HepG2 (cell line): ENCODE results near the gene CLDN5. TPM values are rescaled to one million over a fixed set of nuclear protein-coding genes. Genes with fewer than 3 reads are reported as not detected.

ENCODE experiments used
- HDAC2 ChIP-seq: sonication (generic); formaldehyde crosslinking; IDR thresholded peaks from 2 replicates; pipeline ENCODE4 v1.4.0; 2020; ENCODE audit warnings: missing genetic modification reagents
- KDM4B ChIP-seq: sonication (generic); formaldehyde crosslinking; IDR thresholded peaks from 2 replicates; pipeline ENCODE4 v1.4.0; 2020; ENCODE audit warnings: missing genetic modification reagents
- ZBTB43 ChIP-seq: sonication (generic); formaldehyde crosslinking; conservative IDR thresholded peaks from 2 replicates; pipeline ENCODE4 v1.4.0; 2020; ENCODE audit warnings: missing genetic modification reagents
- ZNF407 ChIP-seq: sonication (generic); formaldehyde crosslinking; IDR thresholded peaks from one replicate; pipeline ENCODE4 v1.5.1; 2020; ENCODE audit warnings: mild to moderate bottlenecking, missing genetic modification reagents; ENCODE audit errors: not compliant biosample characterization
- polyA plus RNA-seq, 8 experiments: library from polyadenylated mRNA; depleted of rRNA in 3 of 8; stranded (reverse) in 7 of 8; unstranded in 1 of 8; fragments of >200 nt; fragmentation: Illumina TruSeq in 4 of 8; extraction: Trizol in 4 of 8; gene quantifications; 2 replicates each; pipeline versions ENCODE4 v1.2.1 to v1.2.3, GENCODE V29; 2011 to 2016; ENCODE audit warnings: low read depth in 4 of 8, missing spikeins in 1 of 8, mixed read lengths in 1 of 8; ENCODE audit not compliant: insufficient read depth in 1 of 8
- total RNA-seq, 5 experiments: library from RNA; depleted of rRNA; stranded (reverse); fragments of >200 nt; fragmentation: Illumina TruSeq; extraction: Trizol; gene quantifications; 2 replicates each; pipeline ENCODE4 v1.2.3, GENCODE V29; 2016; ENCODE audit warnings: low read depth in 1 of 5

CLDN5 gene
- total and polyA plus RNA-seq, 2 of the 13 experiments (the other 11 are each of a cell fraction or from before 2014, with no cell fraction given), result not detected

- TF ChIP-seq ZNF407 (CRISPR knock-in tag) (no peak), ZBTB43 (CRISPR knock-in tag) (no peak), KDM4B (CRISPR knock-in tag) (no peak), HDAC2 (CRISPR knock-in tag) (no peak)
Measured at GRCh38 chr22:19499880-19500242, 24.3 kb downstream of the CLDN5 start (continued).
